NCI-H2196 treated with DMSO at 0.1 percent for 48 hours (cell line): ENCODE data around the gene RGS7.
"Not testable (repeated sequence)": the region's sequence is repeated elsewhere in the genome, so short reads cannot be mapped to it uniquely, and the experiment has no call there.

Experiments used
- DNase-seq: peaks from one replicate; lab custom pipeline; 2025; ENCODE audit not compliant: unreplicated experiment; lab: John Stamatoyannopoulos, UW

The RGS7 gene

DNA sequence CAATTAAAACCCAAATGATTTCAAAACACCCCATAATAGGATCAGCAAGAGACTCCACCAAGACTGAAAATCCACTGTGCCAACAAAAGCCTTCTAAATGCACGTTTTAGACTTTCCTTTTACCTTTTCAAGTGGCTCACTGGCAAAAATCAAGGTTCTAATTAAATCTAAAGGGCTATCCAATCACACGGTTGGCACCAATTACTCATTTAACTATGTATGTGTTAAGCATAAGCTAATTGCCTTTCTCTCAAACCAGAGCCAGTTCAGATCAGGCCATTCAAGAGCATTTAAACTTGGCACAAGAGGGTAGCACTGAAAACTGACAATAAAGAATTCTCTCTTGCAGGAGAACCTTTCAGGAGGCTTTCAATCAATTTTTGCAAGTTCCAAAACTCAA, 139.5 kb downstream of the RGS7 start:
- DNase-seq: no peak

DNA sequence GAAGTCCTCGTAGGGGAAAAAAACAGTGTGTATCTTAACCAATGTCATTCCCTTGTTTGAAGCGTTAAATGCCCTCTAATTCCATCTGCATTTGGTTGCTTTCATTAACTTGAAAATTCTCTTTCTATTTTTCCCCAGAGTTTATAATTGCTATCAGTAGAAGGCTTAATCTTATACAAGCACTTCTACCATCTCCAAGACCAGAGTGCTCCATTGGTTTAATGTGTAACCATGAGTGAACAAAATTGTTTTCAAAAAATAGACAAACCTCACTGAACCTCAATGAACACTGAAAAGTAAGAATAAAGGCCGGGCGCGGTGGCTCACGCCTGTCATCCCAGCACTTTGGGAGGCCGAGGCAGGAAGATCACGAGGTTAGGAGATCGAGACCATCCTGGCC, 141.3 kb downstream of the RGS7 start:
- DNase-seq: no peak

- DNase-seq: no peak
These were observed 141.8 kb downstream of the RGS7 start for GRCh38 chr1:241215203-241215602.

DNA sequence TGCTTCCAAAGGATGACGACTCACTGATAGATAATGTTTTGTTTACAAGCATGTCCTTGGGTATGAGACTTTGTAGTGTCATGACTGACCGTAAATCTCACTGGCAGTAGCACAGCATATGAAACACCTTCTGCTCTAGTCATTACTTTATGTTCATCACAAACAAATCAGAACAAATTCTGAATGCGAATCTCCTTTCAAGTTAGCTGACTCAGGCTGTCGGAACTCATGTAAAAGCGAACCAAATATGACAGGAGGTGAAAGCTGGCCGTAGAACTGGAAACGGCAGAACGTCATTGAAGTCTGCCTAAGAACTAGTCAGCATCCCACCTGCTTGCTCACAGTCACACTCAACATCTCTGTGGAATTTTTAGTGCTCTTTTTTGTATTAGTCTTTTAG, 143.9 kb downstream of the RGS7 start:
- DNase-seq: no peak

GRCh38 chr1:241212628-241213027, 144.4 kb downstream of the RGS7 start:
- no peak for DNase-seq

GRCh38 chr1:241208910-241209379, 148.1 kb downstream of the RGS7 start:
- no peak for DNase-seq

- no peak for DNase-seq
These were observed 153.2 kb downstream of the RGS7 start for GRCh38 chr1:241203817-241204216.

DNA sequence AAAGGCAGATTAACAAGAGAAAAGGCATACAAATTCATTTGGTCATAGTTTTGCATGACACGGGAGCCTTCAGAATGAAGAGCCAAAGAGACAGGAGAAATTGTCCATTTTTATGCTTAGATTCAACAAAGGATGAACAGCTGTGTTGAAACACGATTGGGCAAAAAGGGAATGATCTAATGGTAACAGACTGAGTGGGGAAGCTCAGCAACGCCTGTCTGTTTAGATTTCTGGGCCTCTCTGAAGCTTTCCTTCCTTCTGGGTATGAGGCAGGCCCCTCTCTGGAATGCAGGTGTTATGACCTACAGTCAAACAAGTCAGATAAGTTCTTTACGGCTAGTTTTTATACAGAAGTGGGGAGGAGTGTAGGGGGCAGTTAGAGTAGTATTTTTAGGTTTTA, 154.6 kb downstream of the RGS7 start:
- DNase-seq: no peak

DNA sequence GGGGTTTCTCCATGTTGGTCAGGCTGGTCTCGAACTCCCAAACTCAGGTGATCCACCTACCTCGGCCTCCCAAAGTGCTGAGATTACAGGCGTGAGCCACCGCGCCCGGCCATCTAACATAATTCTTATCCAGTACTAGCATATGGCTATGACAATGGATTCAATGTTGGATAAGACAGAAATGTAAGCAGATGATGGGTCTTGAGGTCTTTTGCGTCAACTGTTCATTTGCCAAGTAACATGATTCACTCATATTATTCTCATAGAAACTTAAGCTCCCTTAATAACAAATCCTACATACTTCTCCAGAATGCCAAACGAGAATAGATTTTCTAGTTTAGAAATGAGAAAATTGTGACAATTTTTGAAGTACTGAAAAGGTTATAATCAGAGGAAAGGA, 170.3 kb downstream of the RGS7 start:
- no peak for DNase-seq

DNA sequence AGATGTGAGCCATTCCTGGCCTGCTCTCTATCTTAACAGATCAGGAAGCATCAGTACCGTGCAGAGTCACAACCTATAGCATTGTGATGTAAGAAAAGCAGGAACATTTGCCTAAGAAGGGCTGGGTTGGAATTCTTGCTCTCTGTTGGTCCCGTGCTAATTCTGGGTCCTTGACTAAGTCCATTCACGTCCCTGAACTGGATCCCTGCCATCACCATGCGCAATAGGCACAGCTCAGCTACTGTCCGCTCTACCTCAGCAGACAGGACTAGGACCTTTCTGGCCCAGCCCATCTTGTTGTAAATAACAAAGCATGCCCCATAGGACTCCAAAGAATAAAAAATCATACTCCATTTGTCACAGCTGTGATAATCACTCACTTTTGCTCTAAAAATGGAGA, 175.0 kb downstream of the RGS7 start:
- no peak for DNase-seq

DNA sequence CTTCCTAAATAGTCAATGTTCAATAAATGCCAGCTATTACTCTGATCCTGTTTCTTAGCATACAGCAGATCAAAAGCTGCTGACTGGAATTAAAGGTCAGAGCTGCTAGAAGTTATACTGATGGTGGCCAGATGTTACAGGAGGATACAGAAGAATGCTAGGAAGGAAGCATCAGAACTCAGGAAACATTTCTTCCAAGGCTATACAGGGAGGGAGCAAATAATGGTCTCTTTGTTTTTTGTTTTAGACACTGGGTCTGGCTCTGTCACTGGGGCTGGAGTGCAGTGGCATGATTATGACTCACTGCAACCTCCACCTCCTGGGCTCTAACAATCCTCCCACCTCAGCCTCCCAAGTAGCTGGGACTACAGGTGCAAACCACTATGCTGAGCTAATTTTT, 175.5 kb downstream of the RGS7 start:
- DNase-seq: no peak

DNA sequence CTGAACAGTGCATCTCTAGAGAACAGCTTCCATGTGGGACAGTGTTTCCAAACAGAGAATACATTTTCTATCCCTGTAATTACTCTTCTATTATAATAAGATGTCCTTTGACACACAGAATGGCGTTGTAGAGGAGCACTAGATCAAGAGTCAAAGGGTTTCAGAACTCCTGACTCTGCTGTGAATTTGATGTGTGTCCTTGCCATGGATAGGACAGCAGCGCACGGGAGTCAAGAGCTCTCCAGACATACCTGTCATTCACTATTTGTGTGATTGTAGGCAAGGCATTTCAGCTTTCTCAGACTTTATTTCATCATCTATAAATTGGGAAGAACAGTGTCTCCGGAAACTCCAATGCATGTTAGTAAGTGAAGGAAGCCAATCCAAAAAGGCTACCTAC, 176.4 kb downstream of the RGS7 start:
- no peak for DNase-seq

DNA sequence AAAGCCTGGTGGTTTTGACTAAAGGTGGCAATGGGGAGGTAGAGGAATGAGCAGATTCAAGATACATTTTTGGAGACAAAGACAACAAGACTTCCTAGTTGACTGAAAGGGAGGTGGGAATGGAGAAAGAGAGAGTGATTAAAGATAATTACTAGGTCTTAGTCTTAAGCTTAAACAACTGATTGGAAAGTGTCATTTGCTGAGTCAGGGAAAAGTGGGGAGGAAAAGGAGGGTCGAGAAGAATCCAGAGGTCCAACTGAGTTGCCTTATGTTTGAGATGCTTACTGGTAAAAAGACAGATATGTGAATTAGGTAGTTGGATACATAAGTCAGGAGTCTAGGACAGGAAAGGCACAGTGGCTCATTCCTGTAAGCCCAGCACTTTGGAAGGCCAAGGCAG, 179.3 kb downstream of the RGS7 start:
- DNase-seq: no peak

- DNase-seq: no peak
These were observed 184.5 kb downstream of the RGS7 start for GRCh38 chr1:241172486-241172885.

DNA sequence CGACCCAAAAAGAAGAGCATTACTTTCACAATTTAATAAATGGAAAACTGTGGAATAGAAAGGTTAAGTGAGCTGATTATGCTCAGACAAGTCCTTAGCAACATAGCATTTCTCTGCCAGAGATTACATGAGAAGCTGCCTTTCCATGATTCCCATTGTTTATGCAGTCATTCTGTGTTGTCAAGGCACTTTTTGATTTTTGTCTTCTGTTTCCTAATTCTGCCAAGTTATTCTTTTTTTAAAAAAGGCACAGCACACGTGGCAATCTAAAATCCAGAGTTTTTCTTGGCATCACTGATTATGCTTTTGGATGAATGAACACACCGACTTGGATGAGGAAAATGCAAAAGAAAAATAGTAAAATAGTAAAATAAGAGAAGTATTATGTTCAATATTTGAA, 185.0 kb downstream of the RGS7 start:
- no peak for DNase-seq

GRCh38 chr1:241167121-241167630, 189.8 kb downstream of the RGS7 start:
- no peak for DNase-seq

- no peak for DNase-seq
These were observed 190.4 kb downstream of the RGS7 start for GRCh38 chr1:241166625-241167024.

GRCh38 chr1:241165256-241165655, 191.7 kb downstream of the RGS7 start:
- DNase-seq: not testable (repeated sequence)

- no peak for DNase-seq
These were observed 193.6 kb downstream of the RGS7 start for GRCh38 chr1:241163363-241163762.

DNA sequence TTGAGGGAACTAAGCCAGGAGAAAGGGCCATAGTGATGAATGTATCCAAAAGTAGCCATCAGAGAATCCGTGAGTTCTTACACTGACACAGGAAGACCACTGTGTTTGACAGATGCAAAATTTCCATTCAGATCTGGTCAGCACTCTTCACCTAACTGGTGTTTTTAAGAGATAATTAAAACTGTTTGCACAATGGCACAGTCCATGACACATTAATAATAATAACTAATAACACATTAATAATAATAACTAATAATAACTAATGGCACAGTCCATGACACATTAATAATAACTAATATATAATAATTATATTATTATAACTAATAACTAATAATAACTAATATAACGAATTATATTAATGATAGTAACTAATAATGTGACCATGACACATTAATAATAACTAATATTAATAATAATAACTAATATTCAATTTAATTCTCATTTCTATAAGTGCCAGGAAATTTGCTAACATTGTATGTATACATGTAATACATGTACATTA, 195.8 kb downstream of the RGS7 start:
- no peak for DNase-seq

- DNase-seq: no peak
These were observed 199.6 kb downstream of the RGS7 start for GRCh38 chr1:241157435-241157834.

DNA sequence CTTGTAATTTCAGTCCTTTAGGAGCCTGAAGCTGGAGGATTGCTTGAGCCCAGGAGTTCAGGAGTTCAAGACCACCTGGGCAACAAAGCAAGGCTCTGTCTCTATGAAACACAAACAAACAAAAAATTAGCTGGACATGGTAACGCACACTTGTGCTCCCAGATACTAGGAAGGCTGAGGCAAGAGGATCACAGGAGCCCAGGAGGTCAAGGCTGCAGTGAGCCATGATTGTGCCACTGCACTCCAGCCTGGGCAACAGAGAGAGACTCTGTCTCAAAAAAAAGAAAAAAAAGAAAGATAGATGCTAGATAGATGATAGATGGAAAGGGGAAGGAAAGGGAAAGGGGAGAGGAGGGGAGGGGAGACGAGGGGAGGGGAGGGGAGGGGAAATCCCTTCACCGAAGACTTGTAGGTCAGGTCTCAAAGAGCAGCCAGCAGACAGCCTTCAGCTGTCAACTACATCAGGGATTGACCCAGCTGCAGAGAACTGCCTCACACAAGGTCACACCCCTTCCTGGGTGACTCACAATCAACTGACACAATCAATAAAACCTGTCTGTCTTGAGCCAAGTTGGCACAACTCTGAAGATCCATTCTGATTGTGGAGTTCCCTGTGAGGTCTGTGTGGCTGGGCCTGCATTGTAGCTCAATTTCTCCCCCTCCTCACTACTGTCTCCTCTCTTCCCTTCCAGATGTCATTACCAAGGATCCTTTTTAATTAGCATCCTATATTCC, 200.6 kb downstream of the RGS7 start:
- peak; percentile 3 for DNase-seq

GRCh38 chr1:241145881-241146280, 211.1 kb downstream of the RGS7 start:
- DNase-seq: no peak
